Keratinocyte (primary cell): ENCODE data around the gene OR56A1. TPM values are rescaled to one million over a fixed set of nuclear protein-coding genes. Genes with fewer than 3 reads are reported as not detected.

Experiments
- DNase-seq: peaks from one replicate; pipeline ENCODE4 v3.0.0-alpha.2; 2011; ENCODE audit warnings: low read depth, missing footprints, low spot score
- FAIRE-seq: peaks from 2 replicates; lab custom pipeline; 2011; peaks lifted over from hg19 to GRCh38; lab: Jason Lieb, UNC
- H2AFZ ChIP-seq: 2 replicates; pipeline ENCODE4 v1.6.0; 2012; ENCODE audit warnings: low read length, control low read depth, inconsistent platforms; ENCODE audit not compliant: control insufficient read depth
- H3K27ac ChIP-seq: 2 replicates; pipeline ENCODE4 v1.5.1; 2011; ENCODE audit warnings: low read length; ENCODE audit not compliant: control insufficient read depth, insufficient read depth
- H3K27me3 ChIP-seq: 3 replicates; pipeline ENCODE4 v1.6.0; 2011; ENCODE audit warnings: low read length; ENCODE audit not compliant: control insufficient read depth, insufficient read depth; ENCODE audit errors: extremely low read depth
- H3K36me3 ChIP-seq, 2 experiments: 2 replicates in 1 of 2; 3 replicates in 1 of 2; pipeline ENCODE4 v1.5.1; 2011; ENCODE audit warnings: low read length in 2 of 2, mild to moderate bottlenecking in 1 of 2; ENCODE audit not compliant: control insufficient read depth in 2 of 2, insufficient read depth in 2 of 2; ENCODE audit errors: extremely low read depth in 1 of 2
- H3K4me1 ChIP-seq: 3 replicates; pipeline ENCODE4 v1.5.1; 2011; ENCODE audit warnings: low read length; ENCODE audit not compliant: control insufficient read depth, insufficient read depth; ENCODE audit errors: extremely low read depth
- H3K4me2 ChIP-seq: 3 replicates; pipeline ENCODE4 v1.6.0; 2011; ENCODE audit warnings: low read depth, low read length; ENCODE audit not compliant: control insufficient read depth, insufficient read depth; ENCODE audit errors: extremely low read depth
- H3K4me3 ChIP-seq, 3 experiments: fragments of 200-600 bp in 1 of 3; sonication (generic) in 1 of 3; 2 replicates in 2 of 3; 3 replicates in 1 of 3; pipeline ENCODE4 v1.5.1; 2011 to 2016; ENCODE audit warnings: low read length in 3 of 3, mild to moderate bottlenecking in 3 of 3, control low read depth in 2 of 3, inconsistent platforms in 1 of 3, low read depth in 1 of 3, mixed read lengths in 1 of 3, mixed run types in 1 of 3, moderate library complexity in 1 of 3; ENCODE audit not compliant: control insufficient read depth in 2 of 3, insufficient read depth in 2 of 3; ENCODE audit errors: extremely low read depth in 1 of 3
- H3K79me2 ChIP-seq: 2 replicates; pipeline ENCODE4 v1.6.0; 2012; ENCODE audit warnings: low read length; ENCODE audit not compliant: control insufficient read depth, insufficient read depth
- H3K9ac ChIP-seq: 3 replicates; pipeline ENCODE4 v1.6.0; 2011; ENCODE audit warnings: low read length; ENCODE audit not compliant: control insufficient read depth, insufficient read depth; ENCODE audit errors: extremely low read depth
- H3K9me1 ChIP-seq: 3 replicates; pipeline ENCODE4 v1.6.0; 2011; ENCODE audit warnings: low read length; ENCODE audit not compliant: control insufficient read depth, insufficient read depth; ENCODE audit errors: extremely low read depth
- H3K9me3 ChIP-seq: 2 replicates; pipeline ENCODE4 v1.5.1; 2012; ENCODE audit warnings: low read depth, low read length; ENCODE audit not compliant: control insufficient read depth
- H4K20me1 ChIP-seq: 3 replicates; pipeline ENCODE4 v1.6.0; 2011; ENCODE audit warnings: low read length; ENCODE audit not compliant: control insufficient read depth, insufficient read depth; ENCODE audit errors: extremely low read depth
- EZH2 ChIP-seq: IDR thresholded peaks from one replicate; pipeline ENCODE4 v1.6.1; 2012; ENCODE audit warnings: inconsistent platforms, mild to moderate bottlenecking, low read length, moderate library complexity
- dilution Hi-C: fragments of 300-500 bp; cut with MboI; formaldehyde crosslinking; loops from one replicate; pipeline ENCODE4 v1.7.0; 2020; ENCODE audit warnings: low sequenced_read_pairs; ENCODE audit not compliant: extremely low pct_ligation_motif_present
- polyA plus RNA-seq, 5 experiments: library from polyadenylated mRNA; depleted of rRNA in 3 of 5; stranded (reverse) in 3 of 5; stranded (forward) in 1 of 5; unstranded in 1 of 5; fragments of >200 nt; gene quantifications; 1 replicate in 1 of 5; 2 replicates in 3 of 5; 3 replicates in 1 of 5; pipeline versions ENCODE4 v1.2.1 to v1.2.3, GENCODE V29; 2011 to 2012; ENCODE audit warnings: missing spikeins in 2 of 5, low read depth in 1 of 5, low replicate concordance in 1 of 5
- TF ChIP-seq, protein P1 (sequence below), 3 experiments: IDR thresholded peaks in 1 of 3; conservative IDR thresholded peaks in 1 of 3; optimal IDR thresholded peaks in 1 of 3; 2 replicates in 2 of 3; 3 replicates in 1 of 3; pipeline versions ENCODE3 to v1.5.1; 2011; ENCODE audit warnings: low read length in 3 of 3, mild to moderate bottlenecking in 3 of 3, moderate library complexity in 2 of 3, control low read depth in 1 of 3, inconsistent platforms in 1 of 3; ENCODE audit not compliant: insufficient read depth in 2 of 3; ENCODE audit errors: extremely low read depth in 1 of 3

The OR56A1 gene
- polyA plus RNA-seq, 1 donor (not counting 4 experiments of a cell fraction or from before 2014, with no cell fraction given), result not detected

DNA sequence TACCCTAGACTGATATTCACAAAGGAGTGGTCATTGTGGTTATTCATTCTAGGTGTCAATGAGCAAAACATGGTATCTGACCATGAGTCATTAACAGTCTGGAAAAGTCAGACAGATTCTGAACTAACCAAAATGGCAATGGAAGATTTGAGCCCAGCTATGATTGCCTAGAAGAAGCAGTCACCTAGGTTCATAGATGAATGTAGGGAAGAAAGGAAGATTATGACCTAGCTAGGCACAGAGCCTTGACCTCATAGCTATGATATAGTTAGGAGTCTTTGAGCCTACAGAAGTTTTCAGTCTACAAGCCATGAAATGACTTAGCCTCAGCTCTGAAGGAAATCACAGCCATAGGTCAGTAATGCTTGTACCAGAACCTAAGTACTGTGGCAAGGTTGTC lies 24.2 kb downstream of the OR56A1 start:
- TF ChIP-seq EZH2, result no peak
- TF ChIP-seq, protein P1, sequence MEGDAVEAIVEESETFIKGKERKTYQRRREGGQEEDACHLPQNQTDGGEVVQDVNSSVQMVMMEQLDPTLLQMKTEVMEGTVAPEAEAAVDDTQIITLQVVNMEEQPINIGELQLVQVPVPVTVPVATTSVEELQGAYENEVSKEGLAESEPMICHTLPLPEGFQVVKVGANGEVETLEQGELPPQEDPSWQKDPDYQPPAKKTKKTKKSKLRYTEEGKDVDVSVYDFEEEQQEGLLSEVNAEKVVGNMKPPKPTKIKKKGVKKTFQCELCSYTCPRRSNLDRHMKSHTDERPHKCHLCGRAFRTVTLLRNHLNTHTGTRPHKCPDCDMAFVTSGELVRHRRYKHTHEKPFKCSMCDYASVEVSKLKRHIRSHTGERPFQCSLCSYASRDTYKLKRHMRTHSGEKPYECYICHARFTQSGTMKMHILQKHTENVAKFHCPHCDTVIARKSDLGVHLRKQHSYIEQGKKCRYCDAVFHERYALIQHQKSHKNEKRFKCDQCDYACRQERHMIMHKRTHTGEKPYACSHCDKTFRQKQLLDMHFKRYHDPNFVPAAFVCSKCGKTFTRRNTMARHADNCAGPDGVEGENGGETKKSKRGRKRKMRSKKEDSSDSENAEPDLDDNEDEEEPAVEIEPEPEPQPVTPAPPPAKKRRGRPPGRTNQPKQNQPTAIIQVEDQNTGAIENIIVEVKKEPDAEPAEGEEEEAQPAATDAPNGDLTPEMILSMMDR (optimal IDR thresholded peaks at IDR 0.05 in 1 of 3, IDR thresholded peaks at IDR 0.05 in 1 of 3, conservative IDR thresholded peaks at IDR 0.05 in 1 of 3; ENCODE audit: extremely low read depth in 1 of 3, insufficient read depth in 2 of 3, low read length in 3 of 3), result no peak
- no peaks in the 10 kb centered on the region for H3K79me2 ChIP-seq
- no peak overlapping the region for H3K9ac ChIP-seq
- no peak overlapping the region for H3K4me2 ChIP-seq
- H3K27ac ChIP-seq, result no peak overlapping the region
- DNase-seq, result no peak
- H3K9me3 ChIP-seq, result no peaks in the 10 kb centered on the region
- FAIRE-seq, result no peak
- no peak overlapping the region for H3K4me3 ChIP-seq
- dilution Hi-C loops, result no loop called here
- no peak overlapping the region for H2AFZ ChIP-seq
- H3K27me3 ChIP-seq, result no peaks in the 10 kb centered on the region
- H3K4me1 ChIP-seq, result no peaks in the 10 kb centered on the region
- H3K36me3 ChIP-seq, result no peaks in the 10 kb centered on the region
- no peaks in the 10 kb centered on the region for H3K9me1 ChIP-seq
- no peaks in the 10 kb centered on the region for H4K20me1 ChIP-seq

DNA sequence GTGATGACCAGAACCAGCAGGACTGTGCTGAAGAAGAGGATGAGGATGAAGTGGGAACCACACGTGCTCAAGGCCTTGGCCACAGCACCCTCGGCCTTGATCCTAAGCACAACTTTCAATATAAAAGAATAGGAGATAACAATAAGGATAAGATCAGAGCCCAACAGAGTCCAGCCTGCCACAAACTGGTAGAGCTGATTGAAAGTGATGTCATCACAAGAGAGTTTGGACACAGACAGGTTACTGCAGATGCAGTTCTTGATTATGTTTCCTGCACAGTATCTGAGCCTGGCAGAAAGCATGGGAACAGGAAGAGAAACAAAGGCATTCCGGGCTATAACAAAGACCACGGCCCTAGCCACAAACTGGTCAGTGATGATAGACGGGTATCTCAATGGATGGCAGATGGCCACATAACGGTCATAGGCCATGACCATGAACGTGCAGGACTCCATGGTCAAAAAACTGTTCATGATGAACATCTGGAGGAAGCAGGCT lies 28.3 kb downstream of the OR56A1 start:
- no peak for FAIRE-seq
- Histone ChIP-seq H3K9me1 (no peaks in the 10 kb centered on the region), H3K36me3 (no peaks in the 10 kb centered on the region), H3K4me2 (no peak overlapping the region), H3K9ac (no peak overlapping the region), H3K79me2 (no peaks in the 10 kb centered on the region), H2AFZ (no peak overlapping the region), H3K4me1 (no peaks in the 10 kb centered on the region), H4K20me1 (no peaks in the 10 kb centered on the region), H3K27ac (no peak overlapping the region), H3K9me3 (no peaks in the 10 kb centered on the region), H3K27me3 (no peaks in the 10 kb centered on the region), H3K4me3 (no peak overlapping the region)
- no peak for DNase-seq
- dilution Hi-C loops, result no loop called here
- TF ChIP-seq, protein P1 (optimal IDR thresholded peaks at IDR 0.05 in 1 of 3, IDR thresholded peaks at IDR 0.05 in 1 of 3, conservative IDR thresholded peaks at IDR 0.05 in 1 of 3; ENCODE audit: extremely low read depth in 1 of 3, insufficient read depth in 2 of 3, low read length in 3 of 3), result no peak
- no peak for TF ChIP-seq EZH2
